Gastrocnemius medialis (tissue), 4 donors: ENCODE data around the gene TAX1BP3. TPM values are rescaled to one million over a fixed set of nuclear protein-coding genes. Genes with fewer than 3 reads are reported as not detected.
A peak's percentile ranks its signal among the peaks of the same experiment; 100 is the strongest.

Experiments
- ATAC-seq, 2 donors: fragments of 150-250 bp; one replicate each; pipeline ENCODE4 v1.9.1; 2016
- DNase-seq, 2 donors: peaks; one replicate each; pipeline ENCODE4 v3.0.0-alpha.2; 2019
- H3K27ac ChIP-seq, 4 donors: fragments of 200-600 bp; sonication (generic); 1 replicate in 1 of 4; 2 replicates in 3 of 4; pipeline ENCODE4 v1.5.1; 2016 to 2018; ENCODE audit warnings: mild to moderate bottlenecking in 2 of 4, moderate library complexity in 1 of 4
- H3K27me3 ChIP-seq, 3 donors: fragments of 200-600 bp; sonication (generic) in 2 of 3; 1 replicate in 1 of 3; 2 replicates in 2 of 3; pipeline versions ENCODE4 v1.5.1 to v1.6.0; 2016 to 2019; ENCODE audit warnings: mild to moderate bottlenecking in 1 of 3, moderate library complexity in 1 of 3
- H3K36me3 ChIP-seq, 2 donors: fragments of 200-600 bp; sonication (generic) in 1 of 2; one replicate each; pipeline ENCODE4 v1.5.1; 2017 to 2018
- H3K4me1 ChIP-seq, 2 donors: fragments of 200-600 bp; sonication (generic) in 1 of 2; one replicate each; pipeline ENCODE4 v1.5.1; 2016 to 2017; ENCODE audit warnings: mild to moderate bottlenecking in 2 of 2
- H3K4me3 ChIP-seq, 4 donors: fragments of 200-600 bp; sonication (generic) in 3 of 4; 1 replicate in 1 of 4; 2 replicates in 3 of 4; pipeline ENCODE4 v1.5.1; 2016 to 2019; ENCODE audit warnings: mild to moderate bottlenecking in 2 of 4
- H3K9me3 ChIP-seq, 3 donors: fragments of 200-600 bp; sonication (generic) in 2 of 3; 1 replicate in 1 of 3; 2 replicates in 2 of 3; pipeline ENCODE4 v1.5.1; 2016 to 2019
- CTCF ChIP-seq, 5 experiments: fragments of 450-650 bp in 3 of 5; fragments of 200-600 bp in 2 of 5; sonication (generic) in 2 of 5; IDR thresholded peaks in 4 of 5; conservative IDR thresholded peaks in 1 of 5; 1 replicate in 4 of 5; 2 replicates in 1 of 5; pipeline ENCODE4 v1.5.1; 2016 to 2019; ENCODE audit warnings: antibody characterized with exemption in 5 of 5, mild to moderate bottlenecking in 3 of 5, moderate library complexity in 3 of 5
- POLR2A ChIP-seq, 2 donors: fragments of 450-650 bp; IDR thresholded peaks; one replicate each; pipeline ENCODE4 v1.6.1; 2017; ENCODE audit warnings: antibody characterized with exemption in 2 of 2, mild to moderate bottlenecking in 2 of 2, moderate library complexity in 2 of 2
- in situ Hi-C, 4 donors: fragments of 200-750 bp; cut with MboI; loops; one replicate each; pipeline versions ENCODE4 v1.15.0 to v1.8.0; 2017; ENCODE audit warnings: low sequenced_read_pairs in 4 of 4
- intact Hi-C: fragments of 100-400 bp; cut with DNase I; formaldehyde crosslinking; loops from one replicate; pipeline ENCODE4 v1.15.1; 2023; ENCODE audit warnings: low total_unique reads
- total RNA-seq, 4 donors: library from RNA; depleted of rRNA; stranded (reverse); fragments of >200 nt; gene quantifications; one replicate each; pipeline versions ENCODE4 v1.1.0 to v1.2.3, GENCODE V29; 2016

Gene TAX1BP3
- total RNA-seq, 4 donors from 2014 or later: 24.1 to 45.1 (median 33.8) TPM

GRCh38 chr17:3685174-3685573, 16.8 kb upstream of the TAX1BP3 start:
- in situ Hi-C loops (no loop called here), intact Hi-C loops (no loop called here)
- DNase-seq (no peak), ATAC-seq (no peak)
- Histone ChIP-seq H3K9me3 (no peaks in the 10 kb centered on the region), H3K4me1 (no peaks in the 10 kb centered on the region), H3K36me3 (peaks cover 0 to 18% of the 10 kb centered on the region in 2 donors), H3K4me3 (no peak overlapping the region), H3K27me3 (no peaks in the 10 kb centered on the region), H3K27ac (no peak overlapping the region)
- TF ChIP-seq CTCF (IDR thresholded peaks at IDR 0.05 in 4 of 5, conservative IDR thresholded peaks at IDR 0.05 in 1 of 5): no peak
- TF ChIP-seq POLR2A (IDR thresholded peaks at IDR 0.05): no peak

DNA sequence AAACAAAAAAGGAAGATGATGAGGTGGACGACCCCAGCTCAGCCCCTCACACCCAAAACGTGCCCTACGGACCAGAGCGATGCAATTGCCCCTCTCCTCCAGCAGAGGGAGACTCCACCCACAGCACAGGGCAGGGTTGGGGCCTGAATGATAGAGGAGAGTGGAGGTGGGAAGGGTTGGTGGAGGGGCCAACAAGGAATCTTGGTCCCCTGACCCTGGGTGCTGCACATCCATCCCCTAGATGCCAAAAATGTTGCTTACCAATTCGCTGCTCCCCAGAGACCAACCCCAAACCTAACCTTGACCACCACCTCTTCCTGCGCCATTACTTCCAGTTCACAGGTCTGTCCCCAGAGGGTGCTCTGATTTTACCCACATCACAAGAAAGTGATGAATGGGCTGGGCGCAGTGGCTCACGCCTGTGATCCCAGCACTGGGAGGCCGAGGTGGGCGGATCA, 14.7 kb upstream of the TAX1BP3 start:
- H3K27ac ChIP-seq: no peak overlapping the region
- in situ Hi-C loops (no loop called here), intact Hi-C loops (loop anchor here (5.0 kb wide), 2 partner anchors 39 to 144 kb away; partner anchors contain the start of gene HASPIN)
- ATAC-seq (peak; percentile 62 to 76), DNase-seq (no peak)
- TF ChIP-seq CTCF (IDR thresholded peaks at IDR 0.05 in 4 of 5, conservative IDR thresholded peaks at IDR 0.05 in 1 of 5): peak; percentile 82 to 90 (median 86)
- no peak for TF ChIP-seq POLR2A (IDR thresholded peaks at IDR 0.05)
- peaks cover 0 to 10% of the 10 kb centered on the region in 2 donors for H3K36me3 ChIP-seq
- no peaks in the 10 kb centered on the region for H3K9me3 ChIP-seq
- no peaks in the 10 kb centered on the region for H3K27me3 ChIP-seq
- no peaks in the 10 kb centered on the region for H3K4me1 ChIP-seq
- no peak overlapping the region for H3K4me3 ChIP-seq

- Histone ChIP-seq H3K9me3 (no peaks in the 10 kb centered on the region), H3K4me1 (no peaks in the 10 kb centered on the region), H3K27me3 (no peaks in the 10 kb centered on the region), H3K27ac (no peak overlapping the region), H3K36me3 (peaks cover 0 to 18% of the 10 kb centered on the region in 2 donors), H3K4me3 (no peak overlapping the region)
- intact Hi-C loops (loop anchor here (5.0 kb wide), 2 partner anchors 40 to 145 kb away; partner anchors contain the start of gene HASPIN), in situ Hi-C loops (no loop called here)
- TF ChIP-seq POLR2A (IDR thresholded peaks at IDR 0.05) (no peak), CTCF (IDR thresholded peaks at IDR 0.05 in 4 of 5, conservative IDR thresholded peaks at IDR 0.05 in 1 of 5) (no peak)
- ATAC-seq (no peak), DNase-seq (no peak)
Observed at GRCh38 chr17:3682033-3682432, 13.7 kb upstream of the TAX1BP3 start.

- in situ Hi-C loops: no loop called here
- no peak for ATAC-seq
- intact Hi-C loops: loop anchor here (5.0 kb wide), 2 partner anchors 41 to 146 kb away; partner anchors contain the start of gene HASPIN
Observed at GRCh38 chr17:3681565-3681964, 13.2 kb upstream of the TAX1BP3 start.

More at GRCh38 chr17:3681565-3681964, 13.2 kb upstream of the TAX1BP3 start:
- Histone ChIP-seq H3K4me1 (no peaks in the 10 kb centered on the region), H3K4me3 (no peak overlapping the region), H3K27ac (no peak overlapping the region), H3K27me3 (no peaks in the 10 kb centered on the region), H3K36me3 (peaks cover 0 to 18% of the 10 kb centered on the region in 2 donors), H3K9me3 (no peaks in the 10 kb centered on the region)
- DNase-seq: no peak
- TF ChIP-seq POLR2A (IDR thresholded peaks at IDR 0.05) (no peak), CTCF (IDR thresholded peaks at IDR 0.05 in 4 of 5, conservative IDR thresholded peaks at IDR 0.05 in 1 of 5) (no peak)
